Kidney (tissue), 14 donors: ENCODE measurements around the gene CAMK1D. TPM values are rescaled to one million over a fixed set of nuclear protein-coding genes. Genes with fewer than 3 reads are reported as not detected.

ENCODE experiments used
- DNase-seq, 5 donors: peaks; one replicate each; pipeline ENCODE4 v3.0.0-alpha.2; 2013 to 2020
- FAIRE-seq: peaks from 2 replicates; lab custom pipeline; 2012; peaks lifted over from hg19 to GRCh38; lab: Jason Lieb, UNC
- H3K27ac ChIP-seq, 2 donors: one replicate each; pipeline ENCODE4 v1.7.0; 2013; ENCODE audit warnings: low read depth in 2 of 2, low read length in 2 of 2, inconsistent platforms in 1 of 2
- H3K27me3 ChIP-seq: one replicate; pipeline ENCODE4 v1.7.1; 2013; ENCODE audit warnings: low read length, inconsistent platforms; ENCODE audit not compliant: control insufficient read depth, insufficient read depth
- H3K36me3 ChIP-seq, 3 donors: one replicate each; pipeline versions ENCODE4 v1.7.0 to v1.7.1; 2013; ENCODE audit warnings: low read length in 3 of 3, control low read depth in 1 of 3, inconsistent platforms in 1 of 3; ENCODE audit not compliant: insufficient read depth in 3 of 3, control insufficient read depth in 2 of 3
- H3K4me1 ChIP-seq, 3 donors: one replicate each; pipeline versions ENCODE4 v1.7.0 to v1.7.1; 2013; ENCODE audit warnings: low read length in 3 of 3, inconsistent platforms in 1 of 3, low read depth in 1 of 3; ENCODE audit not compliant: control insufficient read depth in 2 of 3, insufficient read depth in 2 of 3
- H3K4me3 ChIP-seq, 3 donors: one replicate each; pipeline versions ENCODE4 v1.7.0 to v1.8.1; 2013; ENCODE audit warnings: low read length in 3 of 3, control low read depth in 1 of 3, inconsistent platforms in 1 of 3
- H3K9ac ChIP-seq, 3 donors: one replicate each; pipeline versions ENCODE4 v1.7.0 to v1.7.1; 2013; ENCODE audit warnings: low read length in 3 of 3, control low read depth in 1 of 3, inconsistent platforms in 1 of 3
- H3K9me3 ChIP-seq, 3 donors: one replicate each; pipeline versions ENCODE4 v1.7.0 to v1.7.1; 2013; ENCODE audit warnings: low read length in 3 of 3, control low read depth in 1 of 3, inconsistent platforms in 1 of 3; ENCODE audit not compliant: control insufficient read depth in 2 of 3, insufficient read depth in 1 of 3
- CTCF ChIP-seq: IDR thresholded peaks from 3 replicates; pipeline ENCODE4 v1.5.1; 2012; ENCODE audit warnings: mild to moderate bottlenecking, moderate library complexity, borderline replicate concordance; ENCODE audit not compliant: insufficient read depth; ENCODE audit errors: extremely low read depth
- intact Hi-C: fragments of 100-400 bp; cut with DNase I; formaldehyde crosslinking; loops from one replicate; pipeline ENCODE4 v1.11.1; 2022
- polyA plus RNA-seq: library from polyadenylated mRNA; stranded (reverse); fragments of 350-450 nt; fragmentation: Illumina TruSeq; extraction: RNeasy Lipid Tissue Mini Kit (QIAGEN cat#74804); gene quantifications from one replicate; pipeline ENCODE4 v1.2.3, GENCODE V29; 2014; ENCODE audit warnings: low read depth, low replicate concordance; ENCODE audit not compliant: insufficient read depth
- total RNA-seq: library from RNA; stranded (reverse); fragmentation: NEBNext Ultra II Directional; extraction: Animal tissue kit (Norgen Biotek cat#: 25700); gene quantifications from one replicate; pipeline ENCODE4 v1.2.1, GENCODE V29; 2021
- donor health status: control.
- donor health status: control.
- donor health status: control.
- donor health status: control.
- donor health status: control.
- donor health status: DM: yes; HTN: yes; CAD: no.
- donor health status: Normal renal cell carcinoma (clear cell type).

The CAMK1D gene
- total and polyA plus RNA-seq, 2 donors from 2014 or later = 1.1 to 13.7 TPM

- Histone ChIP-seq H3K9me3 (no peaks in the 10 kb centered on the region), H3K27me3 (no peaks in the 10 kb centered on the region), H3K27ac (no peak overlapping the region), H3K4me3 (no peak overlapping the region), H3K36me3 (no peaks in the 10 kb centered on the region), H3K4me1 (no peaks in the 10 kb centered on the region), H3K9ac (no peak overlapping the region)
- no peak for TF ChIP-seq CTCF
- FAIRE-seq = no peak
- DNase-seq = no peak
- intact Hi-C loops = no loop called here
Observed at GRCh38 chr10:12393831-12394230, 44.5 kb downstream of the CAMK1D start.

- FAIRE-seq = no peak
- no peak for DNase-seq
Observed at GRCh38 chr10:12394241-12395033, 45.1 kb downstream of the CAMK1D start.

GRCh38 chr10:12396093-12396492 is 46.7 kb downstream of the CAMK1D start:
- DNase-seq (no peak), FAIRE-seq (no peak)
- no peak overlapping the region for H3K27ac ChIP-seq

More at GRCh38 chr10:12394241-12395033, 45.1 kb downstream of the CAMK1D start:
- H3K9ac ChIP-seq = no peak overlapping the region
- H3K4me3 ChIP-seq = no peak overlapping the region
- no peak for TF ChIP-seq CTCF
- H3K27ac ChIP-seq = no peak overlapping the region
- intact Hi-C loops = no loop called here
- H3K4me1 ChIP-seq = no peaks in the 10 kb centered on the region
- H3K27me3 ChIP-seq = no peaks in the 10 kb centered on the region
- no peaks in the 10 kb centered on the region for H3K36me3 ChIP-seq
- H3K9me3 ChIP-seq = no peaks in the 10 kb centered on the region

More at GRCh38 chr10:12396093-12396492, 46.7 kb downstream of the CAMK1D start:
- Histone ChIP-seq H3K9me3 (no peaks in the 10 kb centered on the region), H3K4me1 (no peaks in the 10 kb centered on the region), H3K36me3 (no peaks in the 10 kb centered on the region), H3K27me3 (no peaks in the 10 kb centered on the region), H3K9ac (no peak overlapping the region), H3K4me3 (no peak overlapping the region)
- intact Hi-C loops = no loop called here
- TF ChIP-seq CTCF = no peak
